ENCODE measurements around the gene MAP3K12.
"Not testable (repeated sequence)": the region's sequence is repeated elsewhere in the genome, so short reads cannot be mapped to it uniquely, and the experiment has no call there.

The MAP3K12 gene

DNA sequence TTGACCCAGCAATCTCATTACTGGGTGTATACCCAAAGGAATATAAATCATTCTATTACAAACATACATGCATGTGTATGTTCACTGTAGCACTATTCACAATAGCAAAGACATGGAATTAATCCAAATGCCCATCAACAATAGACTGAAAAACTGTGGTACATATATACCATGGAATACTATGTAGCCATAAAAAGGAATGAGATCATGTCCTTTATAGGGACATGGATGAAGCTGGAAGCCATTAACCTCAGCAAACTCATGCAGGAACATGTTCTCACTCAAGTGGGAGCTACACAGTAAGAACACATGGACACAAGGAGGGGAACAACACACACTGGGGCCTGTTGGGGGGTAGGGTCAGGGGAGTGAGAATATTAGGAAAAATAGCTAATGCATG, 59.7 kb downstream of the MAP3K12 start:
- DNase-seq (ENCODE audit: low read depth, low spot score), result not testable (repeated sequence)

DNA sequence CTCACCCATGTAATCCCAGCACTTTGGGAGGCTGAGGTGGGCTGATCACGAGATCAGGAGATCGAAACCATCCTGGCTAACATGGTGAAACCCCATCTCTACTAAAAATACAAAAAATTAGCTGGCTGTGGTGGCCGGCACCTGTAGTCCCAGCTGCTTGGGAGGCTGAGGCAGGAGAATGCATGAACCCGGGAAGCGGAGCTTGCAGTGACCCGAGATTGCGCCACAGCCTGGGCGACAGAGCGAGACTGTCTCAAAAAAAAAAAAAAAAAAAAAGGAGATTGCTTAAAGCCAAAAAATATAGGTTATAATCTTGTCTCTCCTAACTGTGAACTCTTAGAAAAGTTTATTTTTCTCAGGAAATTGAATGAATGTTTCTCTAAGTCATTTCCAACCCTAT, 63.9 kb downstream of the MAP3K12 start:
- DNase-seq (ENCODE audit: low read depth, low spot score), result not testable (repeated sequence)

DNA sequence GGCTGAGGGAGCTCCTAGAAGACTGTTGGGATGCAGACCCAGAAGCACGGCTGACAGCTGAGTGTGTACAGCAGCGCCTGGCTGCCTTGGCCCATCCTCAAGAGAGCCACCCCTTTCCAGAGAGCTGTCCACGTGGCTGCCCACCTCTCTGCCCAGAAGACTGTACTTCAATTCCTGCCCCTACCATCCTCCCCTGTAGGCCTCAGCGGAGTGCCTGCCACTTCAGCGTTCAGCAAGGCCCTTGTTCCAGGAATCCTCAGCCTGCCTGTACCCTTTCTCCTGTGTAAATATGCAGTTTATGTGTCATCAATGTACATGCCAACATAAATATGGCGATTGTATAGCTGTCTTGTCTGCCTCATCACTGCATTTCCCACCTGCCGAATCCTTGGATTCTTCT, 68.1 kb downstream of the MAP3K12 start:
- no peak for DNase-seq (ENCODE audit: low read depth, low spot score)

DNA sequence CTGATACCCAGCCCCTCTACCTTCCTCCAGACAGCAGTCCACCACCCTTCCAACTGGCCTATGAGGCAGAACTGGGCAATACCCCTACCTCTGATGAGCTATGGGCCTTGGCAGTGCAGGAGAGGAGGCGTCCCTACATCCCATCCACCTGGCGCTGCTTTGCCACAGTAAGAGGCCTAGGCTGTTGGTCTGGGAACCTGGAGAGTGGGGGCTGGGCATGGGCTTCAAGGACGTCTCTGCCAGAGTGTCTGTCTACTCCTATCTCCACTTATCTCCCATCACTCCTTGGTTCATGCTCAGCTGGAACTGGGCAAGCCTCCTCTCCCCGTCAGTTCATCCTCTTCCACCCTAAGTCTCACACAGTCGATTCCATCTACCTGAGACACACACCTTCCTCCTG, 69.1 kb downstream of the MAP3K12 start:
- no peak for DNase-seq (ENCODE audit: low read depth, low spot score)
